Measurements from ENCODE around the gene REEP1.
"Not testable (repeated sequence)": the region's sequence is repeated elsewhere in the genome, so short reads cannot be mapped to it uniquely, and the experiment has no call there.

Gene REEP1

GRCh38 chr2:86223140-86223926 lies 114.1 kb downstream of the REEP1 start:
- peak; percentile 81 for DNase-seq

- DNase-seq = peak; percentile 60
Measured at GRCh38 chr2:86221066-86221684, 116.3 kb downstream of the REEP1 start.

GRCh38 chr2:86219896-86220295 lies 117.5 kb downstream of the REEP1 start:
- no peak for DNase-seq

DNA sequence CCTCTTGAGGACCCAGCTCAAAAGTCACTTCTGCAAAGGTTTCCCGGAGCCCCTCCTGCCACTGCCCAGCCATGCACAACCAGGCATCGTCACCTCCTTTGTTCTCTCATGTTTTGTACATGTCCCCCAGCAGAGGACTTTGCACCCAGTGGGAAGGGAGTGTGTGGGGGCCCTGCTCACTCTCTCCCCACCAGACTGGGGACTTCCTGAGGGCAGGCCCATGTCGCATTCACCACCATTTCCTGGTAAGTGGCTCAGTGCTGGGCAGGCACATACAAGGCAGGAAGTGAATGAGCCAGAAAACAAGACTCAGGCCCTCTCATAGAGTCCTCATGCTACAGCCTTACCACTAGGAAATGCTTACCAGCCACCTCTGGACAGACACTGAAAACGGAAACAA lies 119.3 kb downstream of the REEP1 start:
- DNase-seq = no peak

DNA sequence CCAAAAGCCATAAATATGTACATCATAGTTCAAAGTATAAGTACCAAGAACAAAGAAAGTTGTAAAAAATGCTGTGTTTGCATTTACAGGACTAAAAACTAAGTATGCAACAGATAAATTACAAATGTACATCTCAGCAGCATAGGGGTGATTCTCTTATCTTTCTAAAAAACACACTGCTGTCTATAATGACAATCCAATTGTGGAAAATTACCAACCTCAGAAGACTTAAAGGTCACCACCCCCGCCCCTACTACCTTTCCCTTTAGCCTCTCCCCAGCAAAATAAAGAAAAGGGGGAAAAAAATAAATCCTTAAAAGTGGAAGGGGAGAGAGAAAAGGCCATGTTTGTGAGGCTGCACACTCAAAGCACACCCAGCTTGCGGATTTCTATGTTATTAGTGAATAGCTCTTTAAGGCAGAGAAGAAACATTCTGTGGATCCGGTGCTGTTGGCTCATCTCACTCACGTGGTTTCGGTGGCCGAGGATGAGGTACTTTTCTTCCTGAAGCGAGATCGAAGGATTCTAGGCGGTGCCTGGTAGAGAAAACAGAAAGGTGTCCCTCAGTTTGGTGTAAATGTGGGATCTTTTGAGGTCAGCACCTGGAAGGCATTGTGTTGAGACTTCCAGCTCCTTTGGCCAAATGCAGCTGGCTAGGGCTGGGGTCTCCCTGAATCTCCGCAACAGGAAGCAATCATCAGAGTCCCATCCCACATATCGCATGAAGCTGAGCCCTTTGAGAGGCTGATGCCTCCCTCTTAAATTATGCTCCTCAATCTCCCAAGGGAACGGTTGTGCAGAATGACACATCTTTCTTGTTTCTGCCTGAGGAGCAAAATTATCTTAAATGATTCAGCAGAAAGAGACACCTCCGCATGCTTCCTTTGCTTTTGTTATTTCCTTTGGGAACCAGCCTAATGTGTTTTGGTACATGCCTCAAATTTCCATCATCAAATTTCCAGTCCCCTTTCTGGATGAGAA lies 120.6 kb downstream of the REEP1 start:
- DNase-seq = peak; percentile 54

DNA sequence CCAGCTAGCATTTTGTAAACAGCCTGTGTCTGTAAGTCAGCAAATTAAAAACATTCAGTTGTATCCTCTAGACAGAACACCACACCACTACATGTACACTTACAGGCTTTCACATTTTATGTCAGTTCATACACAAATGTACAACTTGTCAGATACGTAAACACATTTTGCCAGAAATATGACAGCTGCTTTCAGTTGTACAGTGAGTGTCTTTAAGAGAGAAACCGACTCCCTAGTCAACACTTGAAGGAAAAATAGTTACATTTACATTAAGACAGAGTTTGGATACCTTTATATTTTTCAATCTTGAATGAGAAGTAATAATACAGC lies 123.0 kb downstream of the REEP1 start:
- no peak for DNase-seq

- no peak for DNase-seq
Measured at GRCh38 chr2:86213699-86214502, 123.5 kb downstream of the REEP1 start.

DNA sequence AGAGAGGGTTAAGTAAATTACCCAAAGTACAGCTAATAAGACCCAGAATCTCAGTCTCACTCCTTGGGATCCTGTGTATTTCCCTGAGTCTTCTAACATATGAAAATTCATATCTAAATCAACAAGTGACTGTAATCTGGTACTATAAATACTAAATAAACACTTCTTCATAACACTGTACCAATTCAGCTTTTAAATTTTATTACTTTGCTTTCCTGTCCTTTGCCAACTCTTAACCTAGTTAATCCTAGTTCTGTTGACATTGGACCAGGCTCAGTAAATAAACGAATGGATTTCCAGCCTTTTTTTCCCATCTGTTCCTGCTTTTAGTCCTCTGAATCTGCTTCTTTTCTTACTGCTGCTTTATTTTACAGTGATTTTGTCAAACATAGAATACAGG lies 124.4 kb downstream of the REEP1 start:
- DNase-seq = no peak

DNA sequence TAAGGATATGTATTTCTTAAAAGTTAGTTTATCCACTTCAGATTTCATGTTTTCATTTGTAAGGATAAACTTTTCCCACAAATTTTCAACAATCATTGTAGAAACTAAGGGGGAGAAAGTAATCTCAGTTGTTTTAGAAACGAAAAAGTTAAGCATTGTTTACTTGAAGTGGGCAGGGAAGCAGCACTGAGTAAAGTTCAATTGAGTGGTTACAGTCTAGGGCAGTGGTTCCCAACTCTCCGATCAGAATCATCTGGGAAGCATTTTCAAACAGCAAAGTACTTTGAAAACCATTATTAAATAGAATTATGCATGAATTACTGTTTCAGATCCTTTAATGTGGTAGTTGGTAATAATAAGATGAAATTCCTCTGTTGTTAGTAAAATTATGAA lies 125.6 kb downstream of the REEP1 start:
- DNase-seq = no peak

DNA sequence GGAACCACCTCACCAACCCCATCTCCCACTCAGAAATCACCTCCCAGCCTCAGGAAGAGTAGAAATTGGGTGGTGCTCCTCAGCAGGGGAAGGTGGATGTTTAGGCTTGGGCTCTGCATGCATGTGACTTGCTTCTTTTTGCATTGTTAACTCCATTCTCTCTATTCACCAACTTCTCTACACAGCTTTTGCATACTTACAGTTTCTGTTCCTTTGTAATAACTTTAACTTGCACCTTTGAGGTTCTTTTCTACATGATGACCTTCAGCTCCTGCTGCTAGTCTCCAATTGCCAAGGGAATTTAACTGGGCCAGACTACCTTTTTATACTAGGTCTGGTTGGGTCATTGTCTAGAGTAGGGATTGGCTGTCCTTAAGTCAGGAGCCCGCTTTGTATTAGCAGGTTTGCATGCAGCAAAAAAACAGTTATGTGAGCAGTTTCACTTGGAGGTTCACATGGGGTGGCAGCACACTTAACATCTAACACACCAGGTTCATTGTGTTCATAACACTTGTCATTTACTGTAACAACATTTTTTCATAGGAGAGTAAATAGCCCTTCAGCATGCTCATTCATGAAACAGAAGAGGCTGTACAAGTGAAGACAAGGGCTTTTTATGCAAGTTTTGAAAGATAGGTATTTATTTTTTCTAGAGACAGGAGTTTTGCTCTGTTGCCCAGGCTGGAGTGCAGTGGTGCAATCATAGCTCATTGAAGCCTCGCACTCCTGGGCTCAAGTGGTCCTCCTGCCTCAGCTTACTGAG lies 126.2 kb downstream of the REEP1 start:
- DNase-seq = no peak

DNA sequence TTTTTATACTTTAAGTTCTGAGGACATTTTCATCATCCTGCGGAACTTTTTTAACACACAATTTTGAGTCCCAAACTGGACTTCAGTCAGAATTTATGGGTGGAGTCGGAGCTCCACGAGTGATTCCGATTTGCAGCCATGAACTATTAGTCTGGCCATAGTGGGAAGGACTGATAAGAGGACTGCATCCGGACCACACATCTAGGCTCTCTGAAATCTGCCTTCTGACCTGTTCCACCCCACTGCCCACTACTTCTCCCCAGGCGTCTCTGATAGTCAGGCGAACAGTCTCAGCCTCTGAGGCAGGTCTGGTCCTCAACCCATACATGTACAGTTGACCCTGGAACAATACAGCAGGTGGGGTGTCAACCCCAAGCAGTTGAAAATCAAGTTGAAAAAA lies 133.0 kb downstream of the REEP1 start:
- no peak for DNase-seq

- no peak for DNase-seq
Measured at GRCh38 chr2:86203614-86204013, 133.8 kb downstream of the REEP1 start.

GRCh38 chr2:86202702-86203101 lies 134.7 kb downstream of the REEP1 start:
- no peak for DNase-seq

DNA sequence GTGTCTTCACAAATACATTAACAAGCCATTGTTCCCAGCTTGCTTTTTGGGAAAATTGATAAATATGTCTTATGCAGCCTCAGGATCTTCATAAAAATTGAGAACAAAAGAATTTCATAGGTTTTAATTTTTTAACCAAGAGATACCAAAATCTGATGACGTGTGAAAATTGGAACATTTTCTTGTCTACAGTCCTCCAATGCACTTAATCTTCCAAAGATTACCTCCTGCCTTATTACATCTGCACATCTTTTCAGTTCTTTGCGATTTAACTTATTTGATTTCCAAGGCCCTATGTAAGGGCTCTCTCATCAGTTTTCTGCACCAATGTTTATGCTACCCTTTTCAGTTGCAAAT lies 135.1 kb downstream of the REEP1 start:
- DNase-seq = no peak

GRCh38 chr2:86201671-86202335 lies 135.6 kb downstream of the REEP1 start:
- DNase-seq = no peak

GRCh38 chr2:86200564-86200963 lies 136.9 kb downstream of the REEP1 start:
- not testable (repeated sequence) for DNase-seq

- no peak for DNase-seq
Measured at GRCh38 chr2:86199834-86200177, 137.6 kb downstream of the REEP1 start.

DNA sequence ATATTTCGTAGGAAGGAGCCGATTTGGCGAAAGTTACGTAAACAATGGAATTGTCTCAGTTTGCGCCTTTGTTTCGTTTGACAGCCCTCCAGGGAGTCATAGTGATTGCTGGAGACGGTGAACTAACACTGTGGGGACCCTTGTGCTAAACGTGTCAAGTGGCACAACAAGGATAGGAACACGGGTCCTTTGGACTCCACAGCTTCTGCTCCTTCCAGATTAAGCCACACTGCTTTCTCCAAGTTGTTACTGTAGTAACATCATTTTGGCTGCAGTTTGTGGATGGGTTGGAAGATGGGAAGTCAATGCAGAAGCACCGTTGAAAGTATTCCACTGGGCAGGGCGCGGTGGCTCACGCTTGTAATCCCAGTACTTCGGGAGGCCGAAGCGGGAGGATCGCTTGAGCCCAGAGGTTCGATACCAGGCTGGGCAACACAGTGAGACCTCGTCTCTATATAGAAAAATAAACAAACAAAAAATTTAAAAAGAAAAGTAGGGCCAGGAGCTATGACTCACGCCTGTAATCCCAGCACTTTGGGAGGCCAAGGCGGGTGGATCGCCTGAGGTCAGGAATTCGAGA lies 141.5 kb downstream of the REEP1 start:
- DNase-seq = no peak

DNA sequence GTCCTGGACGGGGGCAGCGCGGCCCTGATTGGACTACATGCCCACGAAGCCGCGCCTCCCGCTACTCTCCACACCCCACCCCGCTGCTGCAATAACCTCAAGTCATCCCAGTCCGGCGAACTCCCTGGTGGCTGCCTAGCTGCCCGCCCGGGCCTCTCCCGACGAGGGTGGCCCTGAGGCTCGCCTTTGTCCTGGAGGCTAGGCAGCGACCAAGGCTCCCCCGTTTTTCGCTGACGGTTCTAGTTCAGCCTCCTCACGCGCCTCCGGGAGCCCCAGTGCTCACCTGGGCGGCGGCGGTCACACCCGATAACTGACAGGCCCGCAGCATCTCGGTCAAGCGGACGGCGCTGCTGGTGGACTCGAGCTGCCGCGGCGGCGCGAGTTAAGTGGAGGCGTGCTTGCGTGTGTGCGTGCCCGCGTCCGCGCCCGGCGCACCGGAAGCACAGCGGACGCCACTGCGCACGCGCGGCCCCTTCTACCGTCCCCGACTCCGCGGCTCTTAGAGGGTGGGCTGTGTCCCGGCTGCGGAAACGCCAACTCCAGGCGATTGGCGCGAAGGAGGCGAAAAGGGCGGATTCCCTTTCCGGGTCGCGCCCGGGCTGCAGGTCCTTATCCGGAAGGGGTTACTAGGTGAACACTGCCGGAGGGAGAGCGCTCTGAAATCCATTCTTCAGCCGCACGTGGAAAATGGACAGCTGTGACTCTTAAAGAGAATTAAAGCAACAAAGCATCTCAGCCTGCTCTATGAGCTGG lies 142.2 kb downstream of the REEP1 start, which contains the start of gene IMMT:
IMMT (minus strand) TSS at position 408 of the 753 bp plus-strand sequence; CDS start at position 328, 80 bp downstream.
- DNase-seq = peak; percentile 95

- DNase-seq = no peak
Measured at GRCh38 chr2:86194751-86195054, 142.7 kb downstream of the REEP1 start.

Data from fibroblast of upper back skin (primary cell).